Measurements from ENCODE around the gene TEFM.
"Not testable (repeated sequence)": the region's sequence is repeated elsewhere in the genome, so short reads cannot be mapped to it uniquely, and the experiment has no call there.

The TEFM gene

GRCh38 chr17:30915833-30916611, 10.0 kb upstream of the TEFM start:
- no peak for DNase-seq
- Histone ChIP-seq H3K9me3 (ENCODE audit: severe bottlenecking) (no peaks in the 10 kb centered on the region), H3K27me3 (ENCODE audit: insufficient read depth, low read depth, severe bottlenecking) (no peaks in the 10 kb centered on the region), H3K36me3 (no peaks in the 10 kb centered on the region), H3K27ac (no peak overlapping the region), H3K4me3 (ENCODE audit: low read depth, low read length) (no peak overlapping the region)
- no peak for TF ChIP-seq CTCF (IDR thresholded peaks at IDR 0.05; ENCODE audit: low read depth, low read length)

- no peak for DNase-seq
- TF ChIP-seq CTCF (IDR thresholded peaks at IDR 0.05; ENCODE audit: low read depth, low read length), result no peak
- Histone ChIP-seq H3K27me3 (ENCODE audit: insufficient read depth, low read depth, severe bottlenecking) (no peaks in the 10 kb centered on the region), H3K9me3 (ENCODE audit: severe bottlenecking) (no peaks in the 10 kb centered on the region), H3K27ac (no peak overlapping the region), H3K36me3 (no peaks in the 10 kb centered on the region), H3K4me3 (ENCODE audit: low read depth, low read length) (no peak overlapping the region)
Measured at GRCh38 chr17:30913955-30914354, 7.9 kb upstream of the TEFM start.

GRCh38 chr17:30910151-30910550, 4.1 kb upstream of the TEFM start:
- H3K27ac ChIP-seq; H3K36me3 ChIP-seq; H3K27me3 ChIP-seq (ENCODE audit: insufficient read depth, low read depth, severe bottlenecking); H3K9me3 ChIP-seq (ENCODE audit: severe bottlenecking); DNase-seq; H3K4me3 ChIP-seq (ENCODE audit: low read depth, low read length): not testable (repeated sequence)

- H3K36me3 ChIP-seq, result peaks cover 4% of the 10 kb centered on the region
- no peak for TF ChIP-seq CTCF (IDR thresholded peaks at IDR 0.05; ENCODE audit: low read depth, low read length)
- H3K27me3 ChIP-seq (ENCODE audit: insufficient read depth, low read depth, severe bottlenecking), result no peaks in the 10 kb centered on the region
- H3K4me3 ChIP-seq (ENCODE audit: low read depth, low read length), result no peak overlapping the region
- no peaks in the 10 kb centered on the region for H3K9me3 ChIP-seq (ENCODE audit: severe bottlenecking)
- DNase-seq, result no peak
- H3K27ac ChIP-seq, result no peak overlapping the region
Measured at GRCh38 chr17:30908717-30909420, 2.8 kb upstream of the TEFM start.

GRCh38 chr17:30905742-30906100, 317 bp downstream of the TEFM start:
- Histone ChIP-seq H3K9me3 (ENCODE audit: severe bottlenecking) (no peaks in the 10 kb centered on the region), H3K4me3 (ENCODE audit: low read depth, low read length) (peak overlapping the region; percentile 81), H3K27ac (peak overlapping the region; percentile 93), H3K27me3 (ENCODE audit: insufficient read depth, low read depth, severe bottlenecking) (no peaks in the 10 kb centered on the region), H3K36me3 (peaks cover 21% of the 10 kb centered on the region)
- DNase-seq, result no peak
- no peak for TF ChIP-seq CTCF (IDR thresholded peaks at IDR 0.05; ENCODE audit: low read depth, low read length)

- Histone ChIP-seq H3K27ac (no peak overlapping the region), H3K9me3 (ENCODE audit: severe bottlenecking) (no peaks in the 10 kb centered on the region), H3K27me3 (ENCODE audit: insufficient read depth, low read depth, severe bottlenecking) (no peaks in the 10 kb centered on the region), H3K36me3 (peaks cover 75% of the 10 kb centered on the region), H3K4me3 (ENCODE audit: low read depth, low read length) (no peak overlapping the region)
- DNase-seq, result no peak
- TF ChIP-seq CTCF (IDR thresholded peaks at IDR 0.05; ENCODE audit: low read depth, low read length), result no peak
Measured at GRCh38 chr17:30897311-30897710, 8.7 kb downstream of the TEFM start.

Measured in WERI-Rb-1 (cell line).